Measurements from ENCODE around the gene DGKB. TPM values are rescaled to one million over a fixed set of nuclear protein-coding genes. Genes with fewer than 3 reads are reported as not detected.

DGKB gene
- total RNA-seq, 6 experiments from 2014 or later: 0.11 to 0.16 (median 0.13) TPM; not detected in 2

- intact Hi-C loops (cut with DNase I): no loop called here
- TF ChIP-seq CTCF (IDR thresholded peaks at IDR 0.05) (no peak), POLR2A (IDR thresholded peaks at IDR 0.05) (no peak)
- no peak for ATAC-seq
These were observed 517.5 kb downstream of the DGKB start for GRCh38 chr7:14385074-14385473.

GRCh38 chr7:14381936-14382335 is 520.6 kb downstream of the DGKB start:
- no peaks in the 10 kb centered on the region for H3K4me1 ChIP-seq
- H3K4me3 ChIP-seq: no peak overlapping the region
- no peak overlapping the region for H3K27ac ChIP-seq
- ATAC-seq (no peak), DNase-seq (no peak)
- H3K36me3 ChIP-seq: no peaks in the 10 kb centered on the region
- no peak for TF ChIP-seq CTCF (IDR thresholded peaks at IDR 0.05)
- TF ChIP-seq POLR2A (IDR thresholded peaks at IDR 0.05): no peak
- intact Hi-C loops (cut with DNase I): no loop called here
- H3K9me3 ChIP-seq: no peaks in the 10 kb centered on the region
- no peaks in the 10 kb centered on the region for H3K27me3 ChIP-seq
- 84% methylated on average over 3 of the region's 3 CpGs for whole genome bisulfite sequencing (ENCODE audit: insufficient coverage, low coverage, low lambda C conversion rate, missing lambda C conversion rate)

More at GRCh38 chr7:14385074-14385473, 517.5 kb downstream of the DGKB start:
- Histone ChIP-seq H3K4me1 (peaks cover 0 to 5% (median 0%) of the 10 kb centered on the region in 4 donors), H3K27me3 (no peaks in the 10 kb centered on the region), H3K9me3 (no peaks in the 10 kb centered on the region), H3K4me3 (no peak overlapping the region), H3K36me3 (no peaks in the 10 kb centered on the region), H3K27ac (no peak overlapping the region)
- WGBS (ENCODE audit: insufficient coverage, low coverage, low lambda C conversion rate, missing lambda C conversion rate): 71% methylated on average over 3 of the region's 3 CpGs
- no peak for DNase-seq

GRCh38 chr7:14381306-14381705 is 521.2 kb downstream of the DGKB start:
- no peaks in the 10 kb centered on the region for H3K4me1 ChIP-seq
- no peaks in the 10 kb centered on the region for H3K27me3 ChIP-seq
- ATAC-seq (no peak), DNase-seq (no peak)
- H3K27ac ChIP-seq: no peak overlapping the region
- H3K9me3 ChIP-seq: no peaks in the 10 kb centered on the region
- no peaks in the 10 kb centered on the region for H3K36me3 ChIP-seq
- intact Hi-C loops (cut with DNase I): no loop called here
- TF ChIP-seq POLR2A (IDR thresholded peaks at IDR 0.05): no peak
- no peak for TF ChIP-seq CTCF (IDR thresholded peaks at IDR 0.05)
- no peak overlapping the region for H3K4me3 ChIP-seq
- 67% methylated on average over 1 of the region's 3 CpGs for WGBS (ENCODE audit: insufficient coverage, low coverage, low lambda C conversion rate, missing lambda C conversion rate)

GRCh38 chr7:14380881-14381280 is 521.7 kb downstream of the DGKB start:
- no peaks in the 10 kb centered on the region for H3K4me1 ChIP-seq
- H3K9me3 ChIP-seq: no peaks in the 10 kb centered on the region
- intact Hi-C loops (cut with DNase I): no loop called here
- DNase-seq (no peak), ATAC-seq (peak in 2 of 4 donors; percentile 27 to 50)
- no peak overlapping the region for H3K27ac ChIP-seq
- no peak for TF ChIP-seq POLR2A (IDR thresholded peaks at IDR 0.05)
- TF ChIP-seq CTCF (IDR thresholded peaks at IDR 0.05): no peak
- H3K27me3 ChIP-seq: no peaks in the 10 kb centered on the region
- no peaks in the 10 kb centered on the region for H3K36me3 ChIP-seq
- WGBS (ENCODE audit: insufficient coverage, low coverage, low lambda C conversion rate, missing lambda C conversion rate): 60% methylated on average over 3 of the region's 3 CpGs
- H3K4me3 ChIP-seq: no peak overlapping the region
